Raji (cell line): ENCODE data around the gene DNAJC15.

Experiments used
- POLR2A ChIP-seq: IDR thresholded peaks from 2 replicates; pipeline ENCODE4 v1.6.1; 2011; ENCODE audit warnings: low read depth, low read length, control low read depth; ENCODE audit not compliant: insufficient read depth

The DNAJC15 gene

GRCh38 chr13:43145534-43146196 is 122.3 kb downstream of the DNAJC15 start:
- TF ChIP-seq POLR2A, result no peak

- no peak for TF ChIP-seq POLR2A
Observed at GRCh38 chr13:43146400-43146799, 123.0 kb downstream of the DNAJC15 start.

GRCh38 chr13:43150369-43151207 is 127.2 kb downstream of the DNAJC15 start:
- no peak for TF ChIP-seq POLR2A

GRCh38 chr13:43153436-43154090 is 130.2 kb downstream of the DNAJC15 start:
- TF ChIP-seq POLR2A, result no peak

GRCh38 chr13:43154156-43154651 is 130.8 kb downstream of the DNAJC15 start:
- TF ChIP-seq POLR2A, result no peak

- no peak for TF ChIP-seq POLR2A
Observed at GRCh38 chr13:43154839-43155238, 131.5 kb downstream of the DNAJC15 start.

- TF ChIP-seq POLR2A, result no peak
Observed at GRCh38 chr13:43156916-43157315, 133.5 kb downstream of the DNAJC15 start.

GRCh38 chr13:43157796-43158195 is 134.4 kb downstream of the DNAJC15 start:
- no peak for TF ChIP-seq POLR2A

GRCh38 chr13:43158516-43158915 is 135.1 kb downstream of the DNAJC15 start:
- TF ChIP-seq POLR2A, result no peak

- no peak for TF ChIP-seq POLR2A
Observed at GRCh38 chr13:43159026-43159461, 135.7 kb downstream of the DNAJC15 start.
